ENCODE measurements around the gene PELI3.

- TF ChIP-seq POLR2A (IDR thresholded peaks at IDR 0.05) (no peak), CTCF (IDR thresholded peaks at IDR 0.05) (no peak)
Measured at GRCh38 chr11:66428933-66429332, 37.8 kb upstream of the PELI3 start.

Data from testis (tissue), 2 donors.